ENCODE measurements around the gene SCNN1B. TPM values are rescaled to one million over a fixed set of nuclear protein-coding genes. Genes with fewer than 3 reads are reported as not detected.
A peak's percentile ranks its signal among the peaks of the same experiment; 100 is the strongest.

The SCNN1B gene
- polyA plus RNA-seq, 1 experiment, result not detected

DNA sequence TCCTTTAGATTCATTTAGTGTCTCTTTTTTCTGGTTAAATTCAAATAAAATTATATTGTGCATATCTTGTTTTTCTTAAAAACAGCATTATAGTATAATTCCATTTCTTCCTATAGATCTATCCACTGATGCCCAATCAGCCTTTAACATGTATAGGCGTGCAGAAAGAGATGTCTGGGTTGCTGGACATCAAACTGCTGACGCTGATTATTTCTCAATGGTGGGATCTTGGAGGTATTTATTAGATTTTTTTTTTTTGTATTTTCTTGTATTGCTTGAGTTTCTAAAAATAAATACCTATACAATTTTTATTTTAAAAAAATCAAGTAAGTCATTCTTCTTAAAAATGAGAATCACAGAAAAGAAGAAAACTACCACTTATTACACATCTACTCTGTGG is 100.0 kb downstream of the SCNN1B start:
- CTCF ChIA-PET, result no interaction called here
- Histone ChIP-seq H3K9me3 (ENCODE audit: control insufficient read depth, insufficient read depth, low read length) (no peaks in the 10 kb centered on the region), H3K27ac (ENCODE audit: low read depth, low read length) (no peak overlapping the region), H3K4me3 (ENCODE audit: low read depth, low read length) (no peak overlapping the region), H3K27me3 (ENCODE audit: control insufficient read depth, insufficient read depth, low read length) (no peaks in the 10 kb centered on the region)
- no peak for DNase-seq (ENCODE audit: low read depth, low spot score)
- POLR2A ChIA-PET, result no interaction called here
- TF ChIP-seq, protein P1, sequence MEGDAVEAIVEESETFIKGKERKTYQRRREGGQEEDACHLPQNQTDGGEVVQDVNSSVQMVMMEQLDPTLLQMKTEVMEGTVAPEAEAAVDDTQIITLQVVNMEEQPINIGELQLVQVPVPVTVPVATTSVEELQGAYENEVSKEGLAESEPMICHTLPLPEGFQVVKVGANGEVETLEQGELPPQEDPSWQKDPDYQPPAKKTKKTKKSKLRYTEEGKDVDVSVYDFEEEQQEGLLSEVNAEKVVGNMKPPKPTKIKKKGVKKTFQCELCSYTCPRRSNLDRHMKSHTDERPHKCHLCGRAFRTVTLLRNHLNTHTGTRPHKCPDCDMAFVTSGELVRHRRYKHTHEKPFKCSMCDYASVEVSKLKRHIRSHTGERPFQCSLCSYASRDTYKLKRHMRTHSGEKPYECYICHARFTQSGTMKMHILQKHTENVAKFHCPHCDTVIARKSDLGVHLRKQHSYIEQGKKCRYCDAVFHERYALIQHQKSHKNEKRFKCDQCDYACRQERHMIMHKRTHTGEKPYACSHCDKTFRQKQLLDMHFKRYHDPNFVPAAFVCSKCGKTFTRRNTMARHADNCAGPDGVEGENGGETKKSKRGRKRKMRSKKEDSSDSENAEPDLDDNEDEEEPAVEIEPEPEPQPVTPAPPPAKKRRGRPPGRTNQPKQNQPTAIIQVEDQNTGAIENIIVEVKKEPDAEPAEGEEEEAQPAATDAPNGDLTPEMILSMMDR (IDR thresholded peaks at IDR 0.05; ENCODE audit: low read depth, low read length), result no peak

DNA sequence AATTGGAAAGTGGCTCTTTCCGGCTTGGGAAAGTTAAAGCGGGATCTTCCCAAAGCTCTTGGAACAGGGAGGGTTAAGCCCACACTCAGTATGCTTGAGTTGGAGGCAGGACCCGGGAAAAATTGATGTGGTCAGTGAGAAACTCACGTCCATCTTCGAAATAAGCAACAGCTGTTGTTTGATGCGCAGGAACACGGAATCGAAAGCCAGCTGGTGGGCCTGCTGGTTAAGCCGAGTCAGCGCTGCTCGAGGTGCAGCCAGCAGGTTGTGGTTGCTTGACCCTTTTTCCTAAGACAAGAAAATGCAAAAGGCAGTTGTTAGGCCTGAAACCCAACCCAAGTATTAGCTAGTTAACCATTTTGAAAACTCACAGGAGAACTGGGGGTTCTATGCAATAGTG is 101.4 kb downstream of the SCNN1B start:
- CTCF ChIA-PET, result interaction anchor here (4.0 kb wide), 1 partner anchor 31 kb away, joined by 49 read pairs; no protein-coding TSS in a partner anchor

DNA sequence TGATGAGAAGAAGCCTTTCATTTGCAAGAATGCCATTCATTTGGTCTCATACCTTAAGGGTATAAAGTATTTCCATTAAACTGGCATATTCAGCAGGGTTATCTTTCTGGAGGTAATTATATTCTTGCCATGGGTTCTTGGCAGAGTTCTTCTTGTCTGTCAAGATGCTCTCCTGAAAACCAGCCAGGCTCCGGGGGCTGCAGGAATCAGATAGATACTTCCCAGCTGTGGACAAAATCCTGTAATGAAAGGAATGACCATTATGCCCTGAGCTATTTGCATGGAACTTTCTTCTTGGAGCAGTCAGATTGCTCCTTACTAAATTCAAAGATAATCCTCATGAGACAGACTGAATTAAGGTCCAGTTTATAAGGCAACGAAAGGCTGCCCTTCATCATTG is 103.9 kb downstream of the SCNN1B start:
- POLR2A ChIA-PET, result interaction anchor here (0.7 kb wide), 1 partner anchor 501 kb away, joined by 5 read pairs; no protein-coding TSS in a partner anchor

More for the DNA sequence above, 101.4 kb downstream of the SCNN1B start:
- no peak overlapping the region for H3K27ac ChIP-seq (ENCODE audit: low read depth, low read length)
- no peaks in the 10 kb centered on the region for H3K9me3 ChIP-seq (ENCODE audit: control insufficient read depth, insufficient read depth, low read length)
- DNase-seq (ENCODE audit: low read depth, low spot score), result no peak
- POLR2A ChIA-PET, result interaction anchor here (1.0 kb wide), 1 partner anchor 20 kb away, joined by 10 read pairs; no protein-coding TSS in a partner anchor
- no peak overlapping the region for H3K4me3 ChIP-seq (ENCODE audit: low read depth, low read length)
- no peaks in the 10 kb centered on the region for H3K27me3 ChIP-seq (ENCODE audit: control insufficient read depth, insufficient read depth, low read length)
- TF ChIP-seq, protein P1 (IDR thresholded peaks at IDR 0.05; ENCODE audit: low read depth, low read length), result no peak

DNA sequence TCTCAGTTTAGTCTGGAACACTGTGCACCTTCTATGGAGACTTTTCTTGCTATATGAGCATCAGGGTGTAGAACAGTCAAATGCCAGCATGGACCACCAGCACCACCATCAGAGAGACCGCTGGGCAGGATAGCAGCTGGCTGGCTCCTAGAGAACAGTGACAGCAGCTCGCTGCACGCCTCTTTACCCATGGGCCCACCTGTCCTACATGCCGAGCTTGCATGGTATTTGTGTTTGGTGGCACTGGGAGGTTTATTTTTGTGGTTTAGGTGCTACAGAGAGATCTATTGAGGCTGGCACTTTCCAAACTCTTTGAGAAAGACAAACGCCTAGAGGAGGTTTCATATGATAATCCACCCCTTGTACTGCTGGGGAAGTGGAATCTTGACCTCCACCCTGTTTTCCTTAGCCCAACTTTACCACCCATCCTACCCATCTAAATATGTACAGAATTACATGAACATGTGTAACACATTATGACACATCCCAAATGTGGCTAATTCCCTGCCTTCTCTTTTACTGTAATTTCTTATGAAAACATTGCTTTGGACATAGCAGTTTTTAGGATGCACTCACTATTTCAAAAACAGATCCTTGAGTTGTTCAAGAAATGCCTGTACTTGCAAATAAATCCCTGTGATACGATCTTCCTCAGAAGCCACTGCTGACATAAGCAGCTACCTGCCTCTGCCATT is 104.6 kb downstream of the SCNN1B start:
- H3K27me3 ChIP-seq (ENCODE audit: control insufficient read depth, insufficient read depth, low read length), result no peaks in the 10 kb centered on the region
- H3K4me3 ChIP-seq (ENCODE audit: low read depth, low read length), result no peak overlapping the region
- TF ChIP-seq, protein P1 (IDR thresholded peaks at IDR 0.05; ENCODE audit: low read depth, low read length), result no peak
- ChIA-PET POLR2A (no interaction called here), CTCF (interaction anchor here (4.0 to 4.6 kb wide), 2 partner anchors 28 kb away, joined by 24 to 49 read pairs; no protein-coding TSS in a partner anchor)
- no peak overlapping the region for H3K27ac ChIP-seq (ENCODE audit: low read depth, low read length)
- no peak for DNase-seq (ENCODE audit: low read depth, low spot score)
- H3K9me3 ChIP-seq (ENCODE audit: control insufficient read depth, insufficient read depth, low read length), result no peaks in the 10 kb centered on the region

More for the DNA sequence above, 103.9 kb downstream of the SCNN1B start:
- DNase-seq (ENCODE audit: low read depth, low spot score), result no peak
- no peaks in the 10 kb centered on the region for H3K27me3 ChIP-seq (ENCODE audit: control insufficient read depth, insufficient read depth, low read length)
- no peaks in the 10 kb centered on the region for H3K9me3 ChIP-seq (ENCODE audit: control insufficient read depth, insufficient read depth, low read length)
- no peak overlapping the region for H3K27ac ChIP-seq (ENCODE audit: low read depth, low read length)
- CTCF ChIA-PET, result interaction anchor here (0.7 to 4.0 kb wide), 2 partner anchors 29 to 134 kb away, joined by 3 to 49 read pairs; no protein-coding TSS in a partner anchor
- TF ChIP-seq, protein P1 (IDR thresholded peaks at IDR 0.05; ENCODE audit: low read depth, low read length), result no peak
- no peak overlapping the region for H3K4me3 ChIP-seq (ENCODE audit: low read depth, low read length)

DNA sequence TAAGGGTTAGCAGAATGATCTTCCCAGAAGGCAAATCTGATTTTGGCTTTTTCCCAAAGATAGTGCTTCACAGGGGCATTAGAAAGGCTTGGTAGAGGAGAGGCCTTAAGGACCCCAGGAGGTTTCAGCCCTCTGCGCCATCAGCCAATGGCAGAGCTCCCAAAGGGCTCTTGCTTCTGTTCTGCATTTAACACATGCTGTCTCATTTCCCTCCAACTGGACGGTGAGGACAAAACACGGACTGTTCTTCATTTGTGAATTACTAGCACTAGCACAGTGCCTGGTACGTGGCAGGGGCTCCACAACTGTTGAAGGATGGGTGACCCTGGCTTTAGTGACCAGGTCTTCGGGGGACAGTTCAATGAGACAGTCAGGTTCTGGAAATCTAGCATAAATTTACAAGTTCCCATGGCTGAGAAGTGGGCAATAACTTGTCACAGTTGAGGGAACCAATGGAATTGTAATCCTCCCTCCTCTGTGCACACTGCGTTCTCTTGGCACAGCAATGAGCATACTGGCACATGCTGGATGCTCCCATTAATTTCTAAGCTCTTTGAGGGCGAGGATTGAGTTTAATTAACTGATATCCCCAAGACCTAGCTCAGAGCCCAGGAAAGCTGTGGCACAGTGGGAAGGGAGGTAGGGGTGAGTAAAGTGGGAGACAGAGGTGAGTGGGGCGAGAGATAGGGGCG is 105.5 kb downstream of the SCNN1B start:
- TF ChIP-seq, protein P1 (IDR thresholded peaks at IDR 0.05; ENCODE audit: low read depth, low read length), result no peak
- H3K4me3 ChIP-seq (ENCODE audit: low read depth, low read length), result no peak overlapping the region
- ChIA-PET CTCF (interaction anchor here (4.6 kb wide), 1 partner anchor 27 kb away, joined by 24 read pairs; no protein-coding TSS in a partner anchor), POLR2A (no interaction called here)
- peak overlapping the region; percentile 31 for H3K27ac ChIP-seq (ENCODE audit: low read depth, low read length)
- H3K27me3 ChIP-seq (ENCODE audit: control insufficient read depth, insufficient read depth, low read length), result no peaks in the 10 kb centered on the region
- no peaks in the 10 kb centered on the region for H3K9me3 ChIP-seq (ENCODE audit: control insufficient read depth, insufficient read depth, low read length)
- no peak for DNase-seq (ENCODE audit: low read depth, low spot score)
